NCI-H1417 treated with DMSO at 0.1 percent for 48 hours (cell line): ENCODE measurements around the gene P3H2.
A peak's percentile ranks its signal among the peaks of the same experiment; 100 is the strongest.
"Not testable (repeated sequence)": the region's sequence is repeated elsewhere in the genome, so short reads cannot be mapped to it uniquely, and the experiment has no call there.

Source experiments
- DNase-seq: peaks from one replicate; lab custom pipeline; 2025; lab: John Stamatoyannopoulos, UW

The P3H2 gene

GRCh38 chr3:190120269-190121060, at the start of gene P3H2:
Gene P3H2 (minus strand): TSS chr3:190120897. CDS start chr3:190120731, 166 bp downstream.
- peak; percentile 30 for DNase-seq

DNA sequence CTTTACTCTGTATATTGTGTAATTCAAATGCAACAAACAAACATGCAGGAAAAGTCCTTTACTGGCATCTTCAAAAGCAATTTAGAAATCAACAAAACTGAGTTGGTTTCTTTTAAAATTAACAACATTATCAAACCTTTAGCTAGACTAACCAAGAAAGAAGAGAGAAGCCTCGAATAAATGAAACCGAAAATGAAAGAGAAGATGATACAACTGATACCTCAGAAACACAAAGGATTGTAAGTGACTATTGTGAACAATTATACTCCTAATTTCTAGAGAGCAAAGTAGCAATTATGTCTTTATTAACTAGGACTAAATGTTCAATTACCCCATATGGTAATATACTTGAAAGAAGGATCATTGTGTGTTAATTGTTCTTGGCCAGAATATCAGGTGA, 49.2 kb upstream of the P3H2 start:
- no peak for DNase-seq

DNA sequence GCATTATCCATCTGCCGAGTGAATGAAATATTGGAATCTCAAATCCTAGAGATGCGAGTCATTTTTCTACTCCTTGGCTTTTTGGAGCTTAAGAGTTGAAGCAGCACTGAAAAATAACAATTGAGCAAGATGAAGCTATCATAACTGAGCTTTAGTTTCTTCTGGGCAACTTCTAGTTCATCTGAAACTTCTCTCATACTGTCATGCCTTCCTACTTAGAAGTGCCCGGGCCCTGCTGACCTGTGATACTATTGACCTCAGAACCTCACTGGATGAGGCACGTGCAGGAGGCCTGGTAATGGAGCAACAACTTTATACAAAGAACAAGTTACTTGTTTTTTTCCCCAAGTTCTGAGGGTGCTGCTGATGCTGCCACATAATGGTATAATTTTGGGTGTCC, 48.5 kb upstream of the P3H2 start:
- no peak for DNase-seq

DNA sequence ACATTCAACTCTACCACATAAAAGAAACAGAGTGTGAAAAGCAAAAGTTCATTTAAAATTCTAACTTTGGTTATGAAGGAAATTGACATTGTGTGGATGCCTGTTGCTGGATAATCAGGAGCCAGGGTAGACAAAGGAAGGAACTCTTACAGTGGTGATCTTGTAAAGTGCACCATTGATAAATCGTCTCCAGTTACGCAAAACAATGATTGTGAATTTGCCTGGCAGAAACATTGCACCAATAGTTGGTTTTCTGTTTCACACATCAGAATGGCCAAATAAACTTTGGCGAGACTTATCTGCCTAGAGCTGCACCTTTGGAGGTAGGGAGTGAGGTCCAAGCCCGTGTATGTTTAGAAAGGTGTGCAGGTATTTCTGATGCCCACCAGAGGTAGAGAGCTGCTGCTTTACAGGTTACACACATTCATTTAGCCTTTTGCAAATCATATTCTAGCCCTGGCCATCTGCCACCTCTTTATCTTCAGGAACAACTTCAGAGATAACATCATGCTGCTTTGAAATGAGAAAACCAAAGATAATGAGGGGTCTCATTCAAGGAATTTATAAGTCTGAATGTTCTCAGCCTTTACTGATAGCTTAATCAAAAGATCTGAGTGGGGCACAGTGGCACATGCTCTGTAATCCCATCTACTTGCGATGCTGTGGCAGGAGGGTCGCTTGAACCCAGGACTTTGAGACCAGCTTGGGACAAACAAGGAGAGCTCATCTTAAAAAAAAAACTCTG, 47.4 kb upstream of the P3H2 start:
- DNase-seq = no peak

DNA sequence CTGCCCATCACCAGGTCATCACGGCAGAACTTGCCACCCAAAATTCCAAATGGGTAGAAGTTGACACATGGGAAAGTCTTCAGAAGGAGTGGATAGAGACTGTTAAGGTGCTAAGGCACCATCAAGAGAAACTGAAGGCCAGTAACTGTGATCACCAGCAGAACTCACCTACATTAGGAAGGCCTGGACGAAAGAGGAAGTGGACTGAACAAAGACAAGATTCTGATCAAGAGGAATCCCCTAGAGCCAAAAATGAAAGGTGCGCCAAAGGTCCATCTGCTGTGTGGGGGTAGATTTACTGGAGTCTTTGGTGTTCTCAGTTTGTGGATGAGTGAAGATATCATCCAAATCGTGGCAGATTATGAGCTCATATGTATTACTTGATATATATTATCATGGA, 46.3 kb upstream of the P3H2 start:
- DNase-seq = no peak

DNA sequence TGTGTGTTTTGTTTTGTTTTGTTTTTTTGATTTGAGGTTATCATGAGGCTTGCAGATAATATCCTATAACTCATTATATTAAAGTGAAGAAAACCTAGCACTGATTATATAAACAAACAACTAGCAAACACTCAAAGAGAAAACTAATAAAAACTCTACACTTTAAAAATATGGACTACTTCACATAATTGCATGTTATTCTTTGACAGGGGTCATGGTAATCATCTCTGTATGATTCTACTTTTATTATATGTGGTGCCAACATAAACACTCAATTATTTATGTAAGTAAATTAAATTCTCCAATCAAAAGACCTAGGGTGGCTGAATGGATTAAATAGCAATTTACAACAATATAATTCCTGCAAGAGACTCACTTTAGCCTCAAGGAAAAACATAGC, 44.6 kb upstream of the P3H2 start:
- peak; percentile 8 for DNase-seq

GRCh38 chr3:190162013-190162412, 41.3 kb upstream of the P3H2 start:
- not testable (repeated sequence) for DNase-seq

- no peak for DNase-seq
Observed at GRCh38 chr3:190159902-190160435, 39.3 kb upstream of the P3H2 start.

GRCh38 chr3:190158261-190158660, 37.6 kb upstream of the P3H2 start:
- DNase-seq = no peak

DNA sequence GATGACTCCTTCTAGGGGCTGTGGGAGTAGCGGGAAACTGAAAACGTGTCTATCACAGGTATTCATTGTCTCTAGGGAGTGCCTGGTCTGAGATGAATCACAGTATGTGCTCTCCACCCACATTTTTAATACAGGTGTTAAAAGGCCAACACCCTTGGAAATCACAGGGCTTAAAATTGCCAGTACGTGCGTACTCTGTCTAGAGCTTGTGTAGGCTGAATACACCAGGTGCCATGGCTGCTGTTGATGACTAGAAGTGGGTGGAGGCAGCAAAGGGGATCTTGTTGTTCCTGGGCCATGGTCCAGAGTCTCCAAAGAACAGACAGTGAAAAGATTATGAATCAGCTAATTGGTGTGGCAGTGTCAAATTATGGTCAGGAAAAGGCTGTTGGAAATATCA, 35.1 kb upstream of the P3H2 start:
- no peak for DNase-seq

DNA sequence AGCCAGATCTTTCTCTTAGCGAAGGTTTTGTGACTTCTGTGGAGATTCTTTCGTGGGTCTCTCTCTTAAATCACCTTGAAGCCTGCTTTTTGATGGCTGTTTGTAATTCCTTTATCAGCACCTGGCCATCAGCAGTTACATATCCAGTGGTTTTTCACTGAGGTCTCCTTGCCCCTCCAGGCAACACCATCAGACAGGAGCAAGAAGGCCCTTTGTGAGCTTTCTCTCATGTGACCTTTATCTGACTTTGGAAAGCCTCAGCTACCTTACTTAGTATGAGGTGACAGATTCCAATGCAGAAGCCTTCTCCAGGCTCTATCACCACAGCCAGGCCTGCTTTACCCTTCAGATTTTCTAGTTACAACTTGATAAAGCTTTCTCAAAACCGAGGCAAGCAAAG, 30.0 kb upstream of the P3H2 start:
- DNase-seq = no peak

GRCh38 chr3:190149830-190150619, 29.3 kb upstream of the P3H2 start:
- not testable (repeated sequence) for DNase-seq

DNA sequence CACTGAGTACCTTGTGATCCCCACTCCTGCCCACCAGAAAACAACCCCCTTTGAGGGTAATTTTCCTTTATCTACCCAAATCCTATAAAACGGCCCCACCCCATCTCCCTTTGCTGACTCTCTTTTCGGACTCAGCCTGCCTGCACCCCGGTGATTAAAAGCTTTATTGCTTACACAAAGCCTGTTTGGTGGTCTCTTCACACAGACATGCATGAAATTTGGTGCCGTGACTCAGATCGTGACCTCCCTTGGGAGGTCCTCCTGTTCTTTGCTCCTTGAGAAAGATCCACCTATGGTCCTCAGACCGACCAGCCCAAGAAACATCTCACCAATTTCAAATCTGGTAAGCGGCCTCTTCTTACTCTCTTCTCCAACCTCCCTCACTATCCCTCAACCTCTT, 24.1 kb upstream of the P3H2 start:
- DNase-seq = not testable (repeated sequence)

GRCh38 chr3:190142041-190142440, 21.3 kb upstream of the P3H2 start:
- DNase-seq = no peak

DNA sequence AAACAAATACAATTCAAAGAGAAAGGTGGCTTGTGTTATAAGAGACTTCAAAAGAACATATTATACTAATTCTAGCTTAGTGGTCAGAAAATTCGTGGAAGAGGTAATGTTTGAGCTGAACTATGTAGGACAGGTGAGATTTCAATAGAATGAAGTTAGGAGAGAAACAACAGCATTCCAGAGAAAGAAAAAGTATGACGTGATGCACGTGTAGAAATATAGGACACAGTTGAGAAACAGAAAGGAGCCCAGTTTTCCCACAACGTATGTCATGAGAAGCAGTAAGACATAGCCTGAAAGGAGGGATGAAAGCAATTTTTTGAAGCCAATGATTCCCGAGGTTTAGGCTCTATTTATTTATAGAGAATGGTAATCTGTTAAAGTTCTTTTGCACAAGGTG, 18.7 kb upstream of the P3H2 start:
- DNase-seq = no peak

- DNase-seq = no peak
Observed at GRCh38 chr3:190132371-190132770, 11.7 kb upstream of the P3H2 start.

DNA sequence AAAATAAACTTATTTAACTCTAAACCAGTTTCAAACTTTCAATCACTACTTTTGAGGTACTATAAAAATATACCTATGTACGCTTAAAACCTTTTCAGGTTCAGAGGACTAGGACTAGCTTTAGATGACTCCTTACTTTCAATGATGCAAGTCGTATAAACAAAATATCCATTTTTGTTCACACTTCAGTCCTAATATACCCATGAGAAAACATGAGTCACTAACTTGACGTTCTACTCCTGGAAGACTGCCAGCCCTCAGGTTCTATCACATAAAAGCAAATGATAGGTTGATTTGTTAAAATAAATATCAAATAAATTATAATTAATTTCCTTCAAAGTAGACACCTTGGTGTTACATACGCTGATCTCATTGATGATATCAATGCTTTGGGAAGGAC, 10.6 kb upstream of the P3H2 start:
- DNase-seq = no peak

DNA sequence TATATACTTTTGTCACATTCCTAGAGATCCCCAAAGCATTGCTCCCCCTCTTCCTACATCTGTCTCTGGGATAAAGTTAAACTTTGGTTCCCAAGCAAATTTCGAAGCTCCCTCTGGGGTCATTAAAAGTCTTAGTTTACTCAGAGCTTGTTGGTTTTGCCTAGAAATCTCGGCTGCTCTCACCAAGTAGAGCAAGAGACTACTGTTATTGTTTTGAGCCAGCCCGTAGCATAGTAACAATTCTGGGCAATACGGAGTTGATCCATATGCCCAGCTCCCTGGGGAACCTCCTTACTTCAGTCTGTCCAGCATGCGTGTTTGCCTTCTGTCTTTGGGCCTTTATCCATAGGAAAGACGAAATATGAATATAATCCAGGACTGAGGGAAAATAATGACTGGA, 10.0 kb upstream of the P3H2 start:
- DNase-seq = no peak

DNA sequence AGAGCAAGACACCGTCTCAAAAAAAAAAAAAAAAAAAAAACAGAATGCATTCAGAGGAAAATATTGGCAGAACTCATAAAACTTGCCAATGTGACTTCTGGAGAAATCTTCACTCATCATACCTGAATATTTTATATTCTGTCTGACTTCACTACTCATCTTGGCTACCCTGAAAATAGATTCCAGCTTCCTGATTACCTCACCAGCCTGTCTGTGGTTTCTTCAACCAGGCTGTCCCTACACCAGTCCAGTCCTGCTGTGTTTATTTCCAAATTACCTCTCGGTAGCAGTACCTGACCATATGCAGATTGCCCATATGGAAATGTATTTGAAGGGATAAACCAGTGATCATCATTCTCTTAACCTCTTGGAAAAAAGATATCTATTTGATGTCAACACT, 9.3 kb upstream of the P3H2 start:
- no peak for DNase-seq

DNA sequence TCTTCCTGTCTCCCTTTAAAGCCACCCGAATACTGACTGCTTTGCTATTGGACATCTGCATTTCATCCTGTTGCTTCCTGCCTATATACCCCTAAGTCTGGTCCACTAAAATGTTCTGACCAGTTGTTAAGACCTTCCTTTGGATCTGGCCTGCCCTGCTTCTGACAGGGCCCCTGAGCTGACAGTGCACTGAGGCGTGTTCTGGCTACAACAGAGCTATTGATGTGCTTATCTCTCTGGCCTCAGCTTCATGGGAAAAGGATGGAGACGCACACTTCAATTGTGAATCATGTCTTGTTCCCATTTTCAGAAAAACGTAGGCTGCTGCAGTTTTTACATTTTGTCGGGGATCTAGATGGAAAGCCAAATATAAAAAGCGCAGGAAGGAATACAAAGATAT, 7.1 kb upstream of the P3H2 start:
- no peak for DNase-seq

GRCh38 chr3:190127195-190127594, 6.5 kb upstream of the P3H2 start:
- no peak for DNase-seq

DNA sequence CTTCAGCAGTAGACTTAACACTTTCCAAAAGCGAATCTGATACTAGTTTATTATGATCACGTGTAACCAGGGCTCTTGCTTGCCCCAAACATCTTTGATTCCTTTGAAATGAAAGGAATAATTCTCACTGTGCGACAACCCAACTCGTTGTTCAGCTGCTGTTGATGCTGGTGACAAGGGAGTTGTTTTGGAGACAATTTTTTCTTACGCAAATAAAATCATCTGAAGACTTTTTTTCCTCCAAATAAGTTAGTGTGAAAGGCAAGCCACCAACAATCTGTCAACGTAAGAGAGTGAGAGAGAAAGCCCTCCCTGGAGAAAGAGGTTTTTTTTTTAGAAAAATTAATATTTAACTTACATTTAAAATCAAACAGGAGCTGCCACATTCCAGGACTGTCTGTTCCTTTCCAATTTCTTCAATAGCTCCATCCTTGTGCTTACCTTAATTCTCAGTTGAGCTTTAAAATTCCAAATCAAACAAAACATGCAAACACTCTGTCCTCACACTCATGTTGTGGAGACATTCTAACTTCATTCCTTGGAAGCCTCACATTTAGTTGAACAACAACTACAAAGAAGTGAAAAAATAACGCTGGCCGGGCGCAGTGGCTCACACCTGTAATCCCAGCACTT, 4.9 kb upstream of the P3H2 start:
- no peak for DNase-seq
